ENCODE results near the gene MMP21. TPM values are rescaled to one million over a fixed set of nuclear protein-coding genes. Genes with fewer than 3 reads are reported as not detected.

Gene MMP21
- total and polyA plus RNA-seq, 2 experiments from 2014 or later = 0.22 TPM; not detected in 1

- Histone ChIP-seq H3K27me3 (no peaks in the 10 kb centered on the region), H3K27ac (no peak overlapping the region), H2AFZ (no peak overlapping the region), H3K36me3 (replicated peaks; ENCODE audit: insufficient read depth, low read depth) (no peaks in the 10 kb centered on the region), H3K4me3 (no peak overlapping the region), H4K20me1 (ENCODE audit: insufficient read depth, poor library complexity, severe bottlenecking) (no peaks in the 10 kb centered on the region), H3K9me2 (replicated peaks; ENCODE audit: insufficient read depth) (no peaks in the 10 kb centered on the region), H3K9me3 (ENCODE audit: low read depth) (no peaks in the 10 kb centered on the region), H3K4me1 (ENCODE audit: insufficient read depth) (no peaks in the 10 kb centered on the region), H3K4me2 (no peak overlapping the region), H3K79me2 (no peaks in the 10 kb centered on the region)
- 86% methylated on average over 28 of the region's 28 CpGs for WGBS (ENCODE audit: low lambda C conversion rate, missing lambda C conversion rate)
- TF ChIP-seq EZH2 (IDR thresholded peaks at IDR 0.05; ENCODE audit: borderline replicate concordance) = no peak
- TF ChIP-seq EZH2phosphoT487 (IDR thresholded peaks at IDR 0.05; ENCODE audit: low read depth, severe bottlenecking, unreplicated experiment) = no peak
- no peak for TF ChIP-seq CTCF (IDR thresholded peaks at IDR 0.05; ENCODE audit: poor library complexity)
- no peak for DNase-seq (ENCODE audit: low spot score)
Measured at GRCh38 chr10:125772112-125772863, 3.3 kb downstream of the MMP21 start.

GRCh38 chr10:125770844-125771243, 4.8 kb downstream of the MMP21 start:
- no peak overlapping the region for H2AFZ ChIP-seq
- no peak overlapping the region for H3K4me3 ChIP-seq
- H3K36me3 ChIP-seq (replicated peaks; ENCODE audit: insufficient read depth, low read depth) = no peaks in the 10 kb centered on the region
- no peak for DNase-seq (ENCODE audit: low spot score)
- 95% methylated on average over 5 of the region's 5 CpGs for WGBS (ENCODE audit: low lambda C conversion rate, missing lambda C conversion rate)
- no peak overlapping the region for H3K4me2 ChIP-seq
- H3K4me1 ChIP-seq (ENCODE audit: insufficient read depth) = no peaks in the 10 kb centered on the region
- TF ChIP-seq EZH2 (IDR thresholded peaks at IDR 0.05; ENCODE audit: borderline replicate concordance) = no peak
- no peaks in the 10 kb centered on the region for H3K27me3 ChIP-seq
- H3K9me3 ChIP-seq (ENCODE audit: low read depth) = no peaks in the 10 kb centered on the region
- no peaks in the 10 kb centered on the region for H4K20me1 ChIP-seq (ENCODE audit: insufficient read depth, poor library complexity, severe bottlenecking)
- H3K27ac ChIP-seq = no peak overlapping the region
- no peaks in the 10 kb centered on the region for H3K79me2 ChIP-seq
- H3K9me2 ChIP-seq (replicated peaks; ENCODE audit: insufficient read depth) = no peaks in the 10 kb centered on the region

- H3K27me3 ChIP-seq = no peaks in the 10 kb centered on the region
- no peaks in the 10 kb centered on the region for H3K9me3 ChIP-seq (ENCODE audit: low read depth)
- H3K4me3 ChIP-seq = no peak overlapping the region
- WGBS (ENCODE audit: low lambda C conversion rate, missing lambda C conversion rate) = 97% methylated on average over 12 of the region's 12 CpGs
- TF ChIP-seq CTCF (IDR thresholded peaks at IDR 0.05; ENCODE audit: poor library complexity) = no peak
- TF ChIP-seq EZH2 (IDR thresholded peaks at IDR 0.05; ENCODE audit: borderline replicate concordance) = no peak
- TF ChIP-seq EZH2phosphoT487 (IDR thresholded peaks at IDR 0.05; ENCODE audit: low read depth, severe bottlenecking, unreplicated experiment) = no peak
- H3K27ac ChIP-seq = no peak overlapping the region
- no peak for DNase-seq (ENCODE audit: low spot score)
- no peaks in the 10 kb centered on the region for H3K4me1 ChIP-seq (ENCODE audit: insufficient read depth)
- no peak overlapping the region for H3K4me2 ChIP-seq
- H4K20me1 ChIP-seq (ENCODE audit: insufficient read depth, poor library complexity, severe bottlenecking) = no peaks in the 10 kb centered on the region
- H3K9me2 ChIP-seq (replicated peaks; ENCODE audit: insufficient read depth) = no peaks in the 10 kb centered on the region
- no peak overlapping the region for H2AFZ ChIP-seq
- H3K79me2 ChIP-seq = no peaks in the 10 kb centered on the region
- H3K36me3 ChIP-seq (replicated peaks; ENCODE audit: insufficient read depth, low read depth) = no peaks in the 10 kb centered on the region
Measured at GRCh38 chr10:125769175-125769574, 6.4 kb downstream of the MMP21 start.

- Histone ChIP-seq H3K4me1 (ENCODE audit: insufficient read depth) (no peaks in the 10 kb centered on the region), H3K27ac (no peak overlapping the region), H3K9me2 (replicated peaks; ENCODE audit: insufficient read depth) (no peaks in the 10 kb centered on the region), H3K4me2 (no peak overlapping the region), H3K9me3 (ENCODE audit: low read depth) (no peaks in the 10 kb centered on the region), H3K79me2 (no peaks in the 10 kb centered on the region), H3K27me3 (no peaks in the 10 kb centered on the region), H3K36me3 (replicated peaks; ENCODE audit: insufficient read depth, low read depth) (no peaks in the 10 kb centered on the region), H2AFZ (no peak overlapping the region), H3K4me3 (no peak overlapping the region), H4K20me1 (ENCODE audit: insufficient read depth, poor library complexity, severe bottlenecking) (no peaks in the 10 kb centered on the region)
- 74% methylated on average over 4 of the region's 4 CpGs for WGBS (ENCODE audit: low lambda C conversion rate, missing lambda C conversion rate)
- TF ChIP-seq CTCF (IDR thresholded peaks at IDR 0.05; ENCODE audit: poor library complexity) (no peak), EZH2phosphoT487 (IDR thresholded peaks at IDR 0.05; ENCODE audit: low read depth, severe bottlenecking, unreplicated experiment) (no peak), EZH2 (IDR thresholded peaks at IDR 0.05; ENCODE audit: borderline replicate concordance) (no peak)
- no peak for DNase-seq (ENCODE audit: low spot score)
Measured at GRCh38 chr10:125768219-125768855, 7.3 kb downstream of the MMP21 start.

Data from hepatocyte (in vitro differentiated cells).